ENCODE results near the gene RERE. TPM values are rescaled to one million over a fixed set of nuclear protein-coding genes. Genes with fewer than 3 reads are reported as not detected.

Gene RERE
- 41.1 and 54.6 TPM in 2 replicates for total RNA-seq

GRCh38 chr1:8817412-8818324, at the start of gene RERE:
Gene RERE (minus strand): TSS chr1:8817640.

DNA sequence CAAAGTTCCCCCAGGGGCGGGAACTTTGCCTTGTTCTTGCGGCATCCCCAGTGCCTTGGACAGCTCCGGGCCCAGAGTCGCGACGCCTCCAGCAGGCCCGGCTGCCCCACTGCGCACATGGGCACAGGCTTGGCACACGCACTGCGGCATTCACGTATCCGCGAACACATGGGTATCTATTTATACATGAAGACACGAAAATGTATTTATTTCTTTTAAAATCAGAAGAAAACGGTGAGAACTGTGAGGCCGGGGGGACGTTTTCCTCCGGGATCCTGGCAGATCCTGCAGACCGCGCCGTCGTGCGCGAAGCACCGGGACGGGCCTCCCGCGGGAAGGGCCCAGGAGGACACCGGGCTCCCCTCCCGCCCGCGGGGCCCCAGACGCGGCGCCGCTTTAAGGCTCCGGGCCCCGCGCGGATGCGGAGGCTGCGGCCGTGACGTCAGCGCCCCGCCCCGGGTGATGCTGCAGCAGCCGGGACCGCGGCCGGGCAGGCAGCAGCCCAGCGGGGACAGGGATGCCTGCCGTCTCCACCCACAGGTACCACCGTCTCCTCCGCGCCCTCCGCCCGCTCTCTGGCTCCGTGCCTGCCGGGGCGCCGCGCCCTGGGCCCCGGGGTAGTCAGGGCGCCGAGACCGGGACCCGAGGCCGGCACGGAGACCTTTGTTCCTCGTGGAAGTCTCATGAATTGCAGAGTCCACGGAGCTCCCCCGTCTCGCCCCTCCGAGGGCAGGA, 499.6 kb downstream of the RERE start, which contains the start of gene SLC45A1:
TSS of gene SLC45A1 (plus strand) at position 468 of the 735 bp plus-strand sequence. CDS start 6,216 bp downstream, outside the sequence.

Other genes with a start within 250 kb of the RERE start
- 1,223 and 1,322 TPM in 2 replicates for gene ENO1, start 61.0 kb upstream of the RERE start, total RNA-seq
- not detected in 2 replicates for gene CA6, start 128.2 kb upstream of the RERE start, total RNA-seq
- gene SLC2A7, start 208.8 kb upstream of the RERE start, total RNA-seq, result not detected in 2 replicates